ENCODE results near the gene STEAP1B. TPM values are rescaled to one million over a fixed set of nuclear protein-coding genes. Genes with fewer than 3 reads are reported as not detected.

Gene STEAP1B
- total and polyA plus RNA-seq, 9 donors = 2.2 to 3.2 (median 2.4) TPM

DNA sequence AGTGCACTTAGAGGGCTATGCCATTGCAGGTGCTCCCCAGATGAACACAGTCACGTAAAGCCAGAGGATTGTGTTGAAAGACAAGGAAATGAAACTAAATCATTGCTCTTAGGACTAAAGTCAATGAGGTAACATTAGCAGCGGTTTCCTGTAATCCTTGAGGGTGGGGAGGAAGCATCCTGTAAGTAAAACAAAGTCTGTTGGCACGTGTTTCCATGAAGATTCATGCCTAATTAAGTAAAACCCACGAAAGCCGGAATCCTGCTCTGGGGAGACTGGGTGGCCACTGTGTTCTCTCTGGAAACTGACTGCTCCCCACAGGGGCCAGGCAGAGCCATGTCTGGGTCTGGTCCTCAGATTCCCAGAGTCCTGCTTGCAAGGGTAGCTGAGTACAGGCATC is 18.3 kb downstream of the STEAP1B start:
- Histone ChIP-seq H3K9me3 (replicated peaks; ENCODE audit: control insufficient read depth, low read depth, low read length) (peaks cover 4% of the 10 kb centered on the region), H3K4me3 (ENCODE audit: low read length) (no peak overlapping the region), H3K27me3 (ENCODE audit: control insufficient read depth, insufficient read depth, low read length) (no peaks in the 10 kb centered on the region), H3K27ac (ENCODE audit: low read length) (peak overlapping the region; percentile 36), H3K4me1 (ENCODE audit: control insufficient read depth, insufficient read depth, low read length) (peaks cover 12% of the 10 kb centered on the region), H3K36me3 (ENCODE audit: control insufficient read depth, insufficient read depth, low read length) (no peaks in the 10 kb centered on the region)
- peak; percentile 45 for DNase-seq
- 18% methylated on average over 5 of the region's 5 CpGs for WGBS (ENCODE audit: insufficient coverage)

DNA sequence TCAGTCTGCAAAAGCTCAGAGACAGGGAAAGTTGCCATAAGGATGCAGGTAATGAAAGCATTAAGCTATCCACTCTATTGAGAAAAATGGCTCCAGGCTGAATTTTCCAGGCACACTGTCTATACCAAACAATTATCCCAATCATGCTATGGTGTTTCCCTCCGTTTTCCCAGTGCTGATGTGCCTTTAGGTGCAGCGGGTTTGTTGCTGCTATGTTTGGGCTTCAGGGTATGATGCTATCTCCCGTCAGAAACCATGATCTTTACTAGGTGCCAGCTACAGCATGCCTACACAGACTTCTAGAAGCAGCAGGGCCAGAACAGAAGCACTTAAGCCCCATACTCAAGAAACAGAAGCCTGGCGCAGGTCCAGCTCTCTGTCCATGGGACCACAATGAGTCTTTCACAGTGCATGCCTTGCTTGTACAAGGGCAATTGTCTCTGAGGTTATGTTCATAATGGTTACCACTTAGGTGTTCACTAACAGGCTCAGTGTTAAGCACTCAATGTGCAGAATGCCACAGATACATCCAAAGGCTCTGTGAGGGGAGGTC is 19.4 kb downstream of the STEAP1B start:
- Histone ChIP-seq H3K4me1 (ENCODE audit: control insufficient read depth, insufficient read depth, low read length) (peaks cover 12% of the 10 kb centered on the region), H3K27me3 (ENCODE audit: control insufficient read depth, insufficient read depth, low read length) (no peaks in the 10 kb centered on the region), H3K27ac (ENCODE audit: low read length) (no peak overlapping the region), H3K9me3 (replicated peaks; ENCODE audit: control insufficient read depth, low read depth, low read length) (peaks cover 4% of the 10 kb centered on the region), H3K4me3 (ENCODE audit: low read length) (no peak overlapping the region), H3K36me3 (ENCODE audit: control insufficient read depth, insufficient read depth, low read length) (no peaks in the 10 kb centered on the region)
- no CpG with 5 or more reads among the region's 4 CpGs for WGBS (ENCODE audit: insufficient coverage)
- no peak for DNase-seq

DNA sequence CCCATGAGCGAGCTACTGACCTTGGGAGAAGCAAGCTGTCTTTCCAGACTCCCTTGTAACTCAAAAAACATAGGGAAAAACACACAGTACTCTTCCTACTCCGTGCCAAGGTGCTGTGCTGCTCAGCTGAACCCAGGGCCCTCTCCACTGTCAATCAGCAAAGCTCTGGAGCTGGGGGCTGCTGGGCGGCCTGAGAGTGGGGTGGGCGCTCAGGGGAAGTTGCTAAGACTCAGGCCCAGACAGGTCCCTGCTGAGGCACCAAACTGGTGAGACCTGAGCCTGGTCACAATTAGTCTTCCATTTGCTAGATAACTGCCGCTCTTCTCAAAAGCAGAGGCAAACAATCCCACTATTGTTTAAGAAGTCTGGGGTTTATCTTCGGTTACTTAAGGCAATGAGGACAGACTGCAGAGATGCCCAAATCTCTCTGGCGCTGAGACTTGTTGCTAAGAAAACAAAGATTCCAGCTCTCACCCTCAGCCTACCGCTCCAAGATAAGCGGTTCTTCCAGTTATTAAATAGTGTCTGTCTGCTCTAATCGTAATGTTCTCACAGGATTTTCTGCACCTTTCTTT is 22.0 kb downstream of the STEAP1B start:
- Histone ChIP-seq H3K4me1 (ENCODE audit: control insufficient read depth, insufficient read depth, low read length) (peaks cover 12% of the 10 kb centered on the region), H3K9me3 (replicated peaks; ENCODE audit: control insufficient read depth, low read depth, low read length) (no peaks in the 10 kb centered on the region), H3K36me3 (ENCODE audit: control insufficient read depth, insufficient read depth, low read length) (no peaks in the 10 kb centered on the region), H3K4me3 (ENCODE audit: low read length) (no peak overlapping the region), H3K27ac (ENCODE audit: low read length) (no peak overlapping the region), H3K27me3 (ENCODE audit: control insufficient read depth, insufficient read depth, low read length) (no peaks in the 10 kb centered on the region)
- DNase-seq = no peak
- WGBS (ENCODE audit: insufficient coverage) = 100% methylated on average over 3 of the region's 10 CpGs

DNA sequence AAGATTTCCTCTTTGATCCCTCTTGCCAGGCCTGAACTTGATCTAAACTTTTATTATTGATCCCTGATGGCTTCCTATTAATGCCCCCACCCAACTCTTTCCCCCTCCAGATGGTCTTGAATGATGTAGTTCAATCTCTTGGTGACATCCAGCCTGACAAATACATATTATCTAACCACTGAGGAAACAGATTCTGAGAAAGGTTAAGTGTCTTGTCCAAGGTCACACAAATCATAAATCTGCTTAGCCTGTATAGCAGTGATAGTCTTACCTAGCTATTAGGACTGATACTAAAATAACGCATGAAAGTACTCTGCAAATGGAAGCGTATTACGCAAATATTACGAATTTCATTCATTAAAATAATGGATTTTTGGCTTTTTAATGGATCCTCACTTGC is 22.7 kb downstream of the STEAP1B start:
- Histone ChIP-seq H3K36me3 (ENCODE audit: control insufficient read depth, insufficient read depth, low read length) (no peaks in the 10 kb centered on the region), H3K27me3 (ENCODE audit: control insufficient read depth, insufficient read depth, low read length) (no peaks in the 10 kb centered on the region), H3K4me1 (ENCODE audit: control insufficient read depth, insufficient read depth, low read length) (peaks cover 6% of the 10 kb centered on the region), H3K27ac (ENCODE audit: low read length) (no peak overlapping the region), H3K4me3 (ENCODE audit: low read length) (no peak overlapping the region), H3K9me3 (replicated peaks; ENCODE audit: control insufficient read depth, low read depth, low read length) (no peaks in the 10 kb centered on the region)
- WGBS (ENCODE audit: insufficient coverage) = no CpG with 5 or more reads among the region's 4 CpGs
- DNase-seq = no peak

DNA sequence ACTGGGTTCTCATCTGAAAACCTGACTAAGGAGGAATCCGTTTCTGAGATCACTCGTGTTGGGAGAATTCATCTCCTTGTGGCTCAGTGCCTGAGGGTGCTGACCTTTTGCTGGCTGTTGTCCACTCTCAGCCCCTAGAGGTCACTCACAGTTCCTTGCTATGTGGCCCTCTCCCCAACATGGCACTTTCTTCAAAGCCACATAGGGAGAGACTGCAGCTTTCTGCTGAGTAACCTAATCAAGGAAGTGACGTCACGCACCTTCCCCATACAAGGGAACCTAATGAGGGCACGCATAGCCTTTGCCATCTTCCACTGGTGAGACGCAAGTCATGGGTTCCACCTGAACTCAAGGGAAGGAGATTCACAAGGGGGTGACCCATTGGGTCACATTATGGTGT is 23.2 kb downstream of the STEAP1B start:
- DNase-seq = no peak

DNA sequence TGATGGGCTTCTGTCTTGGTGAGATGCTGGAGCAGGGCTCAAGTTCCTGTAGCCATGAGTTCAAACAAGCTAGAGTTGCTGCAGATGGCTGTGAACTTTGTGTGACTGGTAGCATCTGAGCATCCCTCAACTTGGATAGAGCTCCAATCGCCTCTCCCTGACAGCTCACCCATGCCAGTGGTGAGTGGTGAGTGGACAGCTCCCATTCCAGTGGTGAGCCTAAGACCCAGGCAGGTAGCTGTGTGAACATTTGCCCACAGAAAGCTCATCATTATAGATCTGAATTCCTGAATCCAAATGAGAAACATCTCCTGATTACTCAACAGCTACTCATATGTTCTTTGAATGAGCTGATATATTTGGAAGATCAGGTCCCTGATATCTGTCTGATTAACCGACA is 25.3 kb downstream of the STEAP1B start:
- DNase-seq = no peak
- Histone ChIP-seq H3K4me1 (ENCODE audit: control insufficient read depth, insufficient read depth, low read length) (no peaks in the 10 kb centered on the region), H3K36me3 (ENCODE audit: control insufficient read depth, insufficient read depth, low read length) (no peaks in the 10 kb centered on the region), H3K27ac (ENCODE audit: low read length) (no peak overlapping the region), H3K27me3 (ENCODE audit: control insufficient read depth, insufficient read depth, low read length) (no peaks in the 10 kb centered on the region), H3K9me3 (replicated peaks; ENCODE audit: control insufficient read depth, low read depth, low read length) (no peaks in the 10 kb centered on the region), H3K4me3 (ENCODE audit: low read length) (no peak overlapping the region)
- WGBS (ENCODE audit: insufficient coverage) = no CpG with 5 or more reads among the region's 2 CpGs

More for the DNA sequence above, 23.2 kb downstream of the STEAP1B start:
- Histone ChIP-seq H3K27ac (ENCODE audit: low read length) (no peak overlapping the region), H3K9me3 (replicated peaks; ENCODE audit: control insufficient read depth, low read depth, low read length) (no peaks in the 10 kb centered on the region), H3K4me3 (ENCODE audit: low read length) (no peak overlapping the region), H3K36me3 (ENCODE audit: control insufficient read depth, insufficient read depth, low read length) (no peaks in the 10 kb centered on the region), H3K4me1 (ENCODE audit: control insufficient read depth, insufficient read depth, low read length) (peaks cover 4% of the 10 kb centered on the region), H3K27me3 (ENCODE audit: control insufficient read depth, insufficient read depth, low read length) (no peaks in the 10 kb centered on the region)
- WGBS (ENCODE audit: insufficient coverage) = 96% methylated on average over 4 of the region's 6 CpGs

DNA sequence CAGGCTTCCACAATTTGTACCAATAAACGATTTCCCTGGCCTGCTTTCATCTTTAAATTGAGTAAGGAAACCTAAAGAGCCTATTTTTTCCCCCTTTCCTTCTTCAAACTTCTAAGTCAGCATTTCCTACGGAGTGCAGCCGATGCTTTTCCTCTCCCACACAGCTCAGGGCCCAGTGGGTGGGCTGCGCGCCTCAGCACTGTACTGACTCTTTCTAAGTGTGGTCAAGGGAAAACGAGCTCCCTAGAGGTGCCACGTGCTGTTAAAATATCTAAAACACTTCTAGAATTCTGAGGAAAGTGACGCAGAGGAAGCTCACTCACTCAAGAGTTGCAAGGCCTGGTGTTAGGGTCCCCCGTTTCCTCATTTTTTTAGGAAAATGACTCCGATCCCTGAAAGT is 29.0 kb downstream of the STEAP1B start:
- Histone ChIP-seq H3K4me3 (ENCODE audit: low read length) (no peak overlapping the region), H3K9me3 (replicated peaks; ENCODE audit: control insufficient read depth, low read depth, low read length) (no peaks in the 10 kb centered on the region), H3K4me1 (ENCODE audit: control insufficient read depth, insufficient read depth, low read length) (no peaks in the 10 kb centered on the region), H3K36me3 (ENCODE audit: control insufficient read depth, insufficient read depth, low read length) (no peaks in the 10 kb centered on the region), H3K27me3 (ENCODE audit: control insufficient read depth, insufficient read depth, low read length) (no peaks in the 10 kb centered on the region), H3K27ac (ENCODE audit: low read length) (no peak overlapping the region)
- 58% methylated on average over 7 of the region's 10 CpGs for WGBS (ENCODE audit: insufficient coverage)
- no peak for DNase-seq

DNA sequence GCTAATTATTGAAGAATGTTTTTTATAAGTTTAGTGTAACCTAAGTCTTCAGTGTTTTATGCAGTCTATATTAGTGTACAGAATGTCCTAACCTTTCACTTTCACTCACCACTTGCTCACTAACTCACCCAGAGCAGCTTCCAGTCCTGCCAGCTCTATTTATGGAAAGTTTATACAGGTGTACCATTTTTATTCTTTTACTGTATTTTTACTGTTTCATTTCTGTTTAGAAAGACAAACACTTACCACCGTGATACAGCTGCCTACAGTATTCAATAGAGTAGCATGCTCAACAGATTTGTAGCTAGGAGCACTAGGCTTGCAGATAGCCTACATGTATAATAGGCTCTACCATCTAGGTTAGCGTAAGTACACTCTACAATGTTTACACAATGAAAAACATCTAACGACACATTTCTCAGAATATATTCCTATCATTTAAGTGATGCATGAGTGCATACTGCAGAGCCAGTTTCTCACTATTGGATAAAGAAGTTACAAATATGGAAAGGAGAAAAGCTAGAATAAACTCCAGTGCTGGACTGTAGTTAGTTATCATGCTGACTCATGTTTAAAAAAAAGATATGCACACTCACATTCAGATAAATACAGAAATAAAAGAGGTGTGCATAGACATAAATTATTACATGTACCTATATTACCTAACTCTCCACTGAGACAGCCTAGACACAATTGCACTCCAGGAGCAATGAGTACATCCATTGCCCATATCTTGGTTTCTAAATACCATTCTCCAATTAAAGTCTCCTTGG is 30.4 kb downstream of the STEAP1B start:
- Histone ChIP-seq H3K4me3 (ENCODE audit: low read length) (no peak overlapping the region), H3K4me1 (ENCODE audit: control insufficient read depth, insufficient read depth, low read length) (no peaks in the 10 kb centered on the region), H3K36me3 (ENCODE audit: control insufficient read depth, insufficient read depth, low read length) (no peaks in the 10 kb centered on the region), H3K9me3 (replicated peaks; ENCODE audit: control insufficient read depth, low read depth, low read length) (no peaks in the 10 kb centered on the region), H3K27me3 (ENCODE audit: control insufficient read depth, insufficient read depth, low read length) (no peaks in the 10 kb centered on the region), H3K27ac (ENCODE audit: low read length) (no peak overlapping the region)
- no CpG with 5 or more reads among the region's 3 CpGs for WGBS (ENCODE audit: insufficient coverage)
- no peak for DNase-seq

DNA sequence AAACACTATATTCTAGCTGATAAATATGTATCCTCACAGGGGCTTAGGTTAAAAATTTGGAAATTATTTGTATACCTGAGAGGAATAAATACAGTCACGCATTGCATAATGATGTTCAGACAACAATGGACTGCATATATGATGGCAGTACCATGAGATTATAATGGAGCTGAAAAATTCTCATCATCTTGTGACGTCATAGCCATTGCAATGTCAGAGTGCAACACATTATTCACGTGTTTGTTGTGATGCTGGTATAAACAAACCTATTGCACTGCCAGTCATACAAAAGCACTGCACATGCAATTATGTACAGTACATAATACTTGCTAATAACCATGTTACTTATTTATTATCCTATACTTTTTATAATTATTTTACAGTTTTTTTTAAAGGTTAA is 31.4 kb downstream of the STEAP1B start:
- H3K4me1 ChIP-seq (ENCODE audit: control insufficient read depth, insufficient read depth, low read length) = no peaks in the 10 kb centered on the region
- H3K27me3 ChIP-seq (ENCODE audit: control insufficient read depth, insufficient read depth, low read length) = no peaks in the 10 kb centered on the region
- no peak overlapping the region for H3K27ac ChIP-seq (ENCODE audit: low read length)
- no CpG with 5 or more reads among the region's 3 CpGs for WGBS (ENCODE audit: insufficient coverage)
- no peak for DNase-seq
- no peaks in the 10 kb centered on the region for H3K36me3 ChIP-seq (ENCODE audit: control insufficient read depth, insufficient read depth, low read length)
- H3K4me3 ChIP-seq (ENCODE audit: low read length) = no peak overlapping the region
- H3K9me3 ChIP-seq (replicated peaks; ENCODE audit: control insufficient read depth, low read depth, low read length) = no peaks in the 10 kb centered on the region

DNA sequence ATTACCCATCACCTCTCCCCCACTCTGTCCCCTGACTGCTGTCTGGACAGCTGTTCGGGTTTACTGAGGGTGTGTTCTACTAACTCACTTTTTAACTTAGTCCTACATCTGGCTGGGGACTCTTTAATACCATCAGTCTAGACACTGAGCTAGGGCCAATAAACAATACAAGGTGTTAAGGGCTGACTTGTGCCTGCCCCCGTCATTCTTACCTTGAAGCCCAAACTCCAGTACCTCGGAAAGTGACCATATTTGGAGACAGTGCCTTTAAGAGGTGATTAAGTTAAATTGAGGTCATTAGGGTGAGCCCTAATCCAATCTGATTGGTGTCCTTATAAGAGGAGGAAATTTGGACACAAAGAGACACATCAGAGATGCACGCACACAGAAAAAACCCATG is 35.7 kb downstream of the STEAP1B start:
- no peak overlapping the region for H3K4me3 ChIP-seq (ENCODE audit: low read length)
- no peak overlapping the region for H3K27ac ChIP-seq (ENCODE audit: low read length)
- H3K9me3 ChIP-seq (replicated peaks; ENCODE audit: control insufficient read depth, low read depth, low read length) = no peaks in the 10 kb centered on the region
- no peaks in the 10 kb centered on the region for H3K27me3 ChIP-seq (ENCODE audit: control insufficient read depth, insufficient read depth, low read length)
- H3K36me3 ChIP-seq (ENCODE audit: control insufficient read depth, insufficient read depth, low read length) = no peaks in the 10 kb centered on the region
- no peaks in the 10 kb centered on the region for H3K4me1 ChIP-seq (ENCODE audit: control insufficient read depth, insufficient read depth, low read length)
- 51% methylated on average over 3 of the region's 4 CpGs for WGBS (ENCODE audit: insufficient coverage)
- DNase-seq = no peak
